GM18511 (cell line): ENCODE data around the gene SOCS1.

ENCODE experiments used
- ATAC-seq: cut with Tn5 transposase; IDR thresholded peaks from one replicate; pipeline ENCODE4 v1.9.1; 2021; ENCODE audit warnings: mild to moderate bottlenecking, moderate library complexity; ENCODE audit not compliant: unreplicated experiment

The SOCS1 gene

GRCh38 chr16:11263737-11264136, 7.7 kb upstream of the SOCS1 start:
- no peak for ATAC-seq

- ATAC-seq, result no peak
These were observed 6.9 kb upstream of the SOCS1 start for GRCh38 chr16:11262915-11263314.

GRCh38 chr16:11260596-11260966, 4.6 kb upstream of the SOCS1 start:
- ATAC-seq, result no peak

GRCh38 chr16:11259655-11260595, 3.9 kb upstream of the SOCS1 start:
- no peak for ATAC-seq

GRCh38 chr16:11258553-11259492, 2.8 kb upstream of the SOCS1 start:
- no peak for ATAC-seq

GRCh38 chr16:11257131-11257938, 1.3 kb upstream of the SOCS1 start:
- ATAC-seq, result no peak

GRCh38 chr16:11256661-11257130, 692 bp upstream of the SOCS1 start:
- no peak for ATAC-seq

- ATAC-seq, result peak; percentile 4
These were observed 879 bp downstream of the SOCS1 start for GRCh38 chr16:11254913-11255736.

GRCh38 chr16:11253995-11254912, 1.8 kb downstream of the SOCS1 start:
- ATAC-seq, result no peak

GRCh38 chr16:11253009-11253994, 2.7 kb downstream of the SOCS1 start:
- ATAC-seq, result no peak

- ATAC-seq, result no peak
These were observed 3.5 kb downstream of the SOCS1 start for GRCh38 chr16:11252482-11252931.

GRCh38 chr16:11251525-11252481, 4.2 kb downstream of the SOCS1 start:
- no peak for ATAC-seq

- no peak for ATAC-seq
These were observed 5.0 kb downstream of the SOCS1 start for GRCh38 chr16:11250786-11251524.

- ATAC-seq, result no peak
These were observed 5.8 kb downstream of the SOCS1 start for GRCh38 chr16:11250091-11250785.
